ENCODE results near the gene DIS3L2.
"Not testable (repeated sequence)": the region's sequence is repeated elsewhere in the genome, so short reads cannot be mapped to it uniquely, and the experiment has no call there.

DIS3L2 gene

GRCh38 chr2:232009639-232010274, 48.2 kb downstream of the DIS3L2 start:
- no peak for DNase-seq (ENCODE audit: low spot score)

- DNase-seq (ENCODE audit: low spot score), result no peak
These were observed 52.3 kb downstream of the DIS3L2 start for GRCh38 chr2:232013701-232014353.

DNA sequence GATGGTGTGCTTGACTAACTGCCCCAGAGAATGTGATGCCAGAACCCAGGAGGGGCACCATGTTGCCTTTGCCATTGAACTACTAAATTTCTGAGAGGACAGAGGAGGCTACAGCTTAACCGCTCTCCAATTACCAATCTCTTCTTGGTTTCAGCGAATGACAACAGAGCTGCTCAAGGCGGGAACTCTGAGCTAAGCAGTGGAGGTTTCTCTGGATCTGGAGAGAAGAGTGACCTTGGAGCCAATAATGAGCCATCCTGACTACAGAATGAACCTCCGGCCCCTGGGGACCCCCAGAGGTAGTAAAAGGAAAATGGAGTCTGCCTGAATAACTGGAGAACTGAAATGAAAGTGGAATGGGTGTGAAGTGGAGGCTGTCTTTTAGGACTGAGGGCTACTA, 53.2 kb downstream of the DIS3L2 start:
- DNase-seq (ENCODE audit: low spot score), result no peak

- no peak for DNase-seq (ENCODE audit: low spot score)
These were observed 56.7 kb downstream of the DIS3L2 start for GRCh38 chr2:232018181-232018580.

DNA sequence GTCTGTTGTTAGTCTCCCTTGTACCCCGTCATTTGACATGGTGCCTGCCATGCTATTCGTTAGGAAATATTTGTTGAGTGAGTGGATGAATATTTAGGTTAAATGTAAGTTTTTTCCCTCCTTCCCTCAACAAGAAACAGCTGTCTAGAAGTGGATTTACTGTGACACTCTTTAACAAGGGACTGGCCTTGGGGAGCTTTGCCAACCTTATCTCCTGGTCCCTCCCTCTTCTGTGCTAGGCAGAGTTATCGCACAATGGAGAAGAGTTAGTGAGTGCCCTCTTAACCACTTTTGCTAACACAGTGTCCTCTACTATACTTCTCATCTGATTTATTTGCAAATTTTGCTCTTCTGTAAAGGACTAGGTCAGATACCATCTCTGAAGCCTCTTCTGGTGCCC, 61.2 kb downstream of the DIS3L2 start:
- DNase-seq (ENCODE audit: low spot score), result no peak

DNA sequence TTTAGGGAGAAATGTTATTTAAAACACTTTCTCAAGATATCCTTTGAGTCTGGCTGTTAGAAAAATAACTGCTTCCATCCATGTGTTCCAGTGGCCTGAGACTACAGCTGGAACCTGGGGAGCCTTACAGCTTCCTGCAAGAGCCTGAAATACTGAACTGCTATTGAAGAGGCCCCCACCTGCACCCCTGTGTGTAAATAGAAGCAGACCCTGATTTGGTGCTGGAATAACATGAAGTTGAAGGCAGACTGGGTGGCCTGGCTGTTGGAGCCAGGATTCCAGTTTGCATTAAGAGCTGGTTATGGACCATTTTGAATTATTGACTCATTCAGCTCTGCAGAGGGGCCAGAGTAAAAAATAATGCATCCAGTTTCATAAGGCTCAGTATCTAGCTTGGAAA, 61.9 kb downstream of the DIS3L2 start:
- no peak for DNase-seq (ENCODE audit: low spot score)

GRCh38 chr2:232024457-232024856, 62.9 kb downstream of the DIS3L2 start:
- DNase-seq (ENCODE audit: low spot score), result no peak

GRCh38 chr2:232026910-232027309, 65.4 kb downstream of the DIS3L2 start:
- no peak for DNase-seq (ENCODE audit: low spot score)

DNA sequence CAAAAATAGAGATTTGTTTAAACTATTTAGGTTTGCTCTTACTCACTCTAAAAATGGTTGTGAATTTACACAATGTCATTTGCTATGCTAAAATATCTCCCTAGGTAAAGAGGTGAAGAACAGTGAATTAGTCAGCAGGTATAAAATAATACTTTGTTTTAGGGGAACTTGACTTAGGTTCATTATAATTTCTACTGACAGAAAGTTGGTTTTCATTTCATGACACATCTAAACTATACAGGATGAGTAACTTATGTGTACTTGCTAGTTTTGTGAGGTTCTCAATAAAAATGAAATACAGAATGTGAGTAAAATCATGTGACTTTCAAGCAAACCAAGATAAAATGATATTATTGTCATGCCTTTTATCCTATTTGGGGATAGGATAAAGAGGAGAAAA, 66.0 kb downstream of the DIS3L2 start:
- no peak for DNase-seq (ENCODE audit: low spot score)

- DNase-seq (ENCODE audit: low spot score), result no peak
These were observed 66.6 kb downstream of the DIS3L2 start for GRCh38 chr2:232028071-232028470.

DNA sequence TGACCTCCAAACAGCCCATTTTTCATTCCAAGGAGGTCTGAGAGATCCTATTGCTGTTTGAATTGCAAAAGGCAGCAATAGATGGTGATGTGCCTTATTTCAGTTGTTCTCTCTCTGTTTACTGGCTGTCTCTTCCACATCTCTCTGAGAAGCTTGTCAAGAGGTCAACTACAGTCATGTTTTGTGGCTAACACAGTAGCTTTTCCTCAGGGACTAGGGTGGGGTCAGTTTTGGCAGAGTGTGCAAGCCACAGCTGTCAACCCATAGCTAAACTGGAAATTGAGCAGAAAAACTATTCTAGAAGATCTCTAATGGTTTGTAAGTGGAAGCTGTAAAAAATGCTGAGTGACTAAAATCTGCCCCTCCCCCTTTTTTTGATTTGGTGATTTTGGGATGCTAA, 67.1 kb downstream of the DIS3L2 start:
- DNase-seq (ENCODE audit: low spot score), result no peak

DNA sequence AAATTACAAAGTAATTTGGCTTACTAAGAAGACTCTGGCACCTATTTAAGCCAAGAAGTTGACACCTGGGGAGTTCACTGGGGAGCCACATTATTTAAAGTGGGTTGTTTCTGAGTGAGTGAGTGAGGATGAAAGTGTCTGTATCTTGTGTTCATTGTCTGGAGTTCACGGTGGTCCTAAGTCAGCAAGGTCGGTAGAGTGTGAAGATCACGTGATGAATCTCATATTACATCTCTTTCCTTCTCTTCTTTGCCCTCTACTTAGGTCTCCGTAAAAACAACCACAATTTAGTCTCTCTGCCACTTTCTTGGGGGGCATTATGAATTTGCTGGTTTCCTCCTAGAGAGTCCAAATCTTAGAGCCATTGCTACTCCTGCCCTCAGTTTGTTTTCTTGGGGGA, 67.8 kb downstream of the DIS3L2 start:
- no peak for DNase-seq (ENCODE audit: low spot score)

DNA sequence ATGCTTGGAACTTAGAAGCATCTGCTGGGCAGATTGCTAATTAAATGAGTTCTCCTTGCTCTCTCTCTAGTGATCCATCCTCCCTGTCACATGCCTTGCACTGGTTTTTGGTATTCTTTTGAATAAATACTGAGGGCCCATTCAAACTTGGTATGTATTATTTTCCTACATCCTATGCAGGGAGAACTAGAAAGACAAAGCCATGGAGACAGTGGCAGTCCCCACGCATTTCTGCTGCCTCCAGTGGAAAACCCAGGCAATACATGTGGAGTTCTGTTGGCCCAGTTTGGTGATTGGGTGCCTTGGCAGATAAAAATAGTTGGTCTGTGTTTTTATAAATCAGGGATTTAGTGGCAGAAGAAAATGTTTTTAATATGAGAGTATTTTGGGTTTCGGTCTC, 68.7 kb downstream of the DIS3L2 start:
- no peak for DNase-seq (ENCODE audit: low spot score)

GRCh38 chr2:232035292-232035691, 73.8 kb downstream of the DIS3L2 start:
- DNase-seq (ENCODE audit: low spot score), result not testable (repeated sequence)

DNA sequence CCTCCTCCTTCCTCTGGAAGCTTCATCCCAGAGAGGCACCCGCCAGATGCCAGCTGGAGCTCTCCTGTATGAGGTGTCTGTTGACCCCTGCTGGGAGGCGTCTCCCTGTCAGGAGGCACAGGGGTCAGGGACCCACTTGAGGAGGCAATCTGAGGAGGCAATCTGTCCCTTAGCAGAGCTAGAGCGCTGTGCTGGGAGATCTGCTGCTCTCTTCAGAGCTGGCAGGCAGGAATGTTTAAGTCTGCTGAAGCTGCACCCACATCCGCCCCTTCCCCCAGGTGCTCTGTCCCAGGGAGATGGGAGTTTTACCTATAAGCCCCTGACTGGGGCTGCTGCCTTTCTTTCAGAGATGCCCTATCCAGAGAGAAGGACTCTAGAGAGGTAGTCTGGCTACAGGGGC, 75.4 kb downstream of the DIS3L2 start:
- not testable (repeated sequence) for DNase-seq (ENCODE audit: low spot score)

GRCh38 chr2:232038251-232038880, 76.9 kb downstream of the DIS3L2 start:
- DNase-seq (ENCODE audit: low spot score), result no peak

DNA sequence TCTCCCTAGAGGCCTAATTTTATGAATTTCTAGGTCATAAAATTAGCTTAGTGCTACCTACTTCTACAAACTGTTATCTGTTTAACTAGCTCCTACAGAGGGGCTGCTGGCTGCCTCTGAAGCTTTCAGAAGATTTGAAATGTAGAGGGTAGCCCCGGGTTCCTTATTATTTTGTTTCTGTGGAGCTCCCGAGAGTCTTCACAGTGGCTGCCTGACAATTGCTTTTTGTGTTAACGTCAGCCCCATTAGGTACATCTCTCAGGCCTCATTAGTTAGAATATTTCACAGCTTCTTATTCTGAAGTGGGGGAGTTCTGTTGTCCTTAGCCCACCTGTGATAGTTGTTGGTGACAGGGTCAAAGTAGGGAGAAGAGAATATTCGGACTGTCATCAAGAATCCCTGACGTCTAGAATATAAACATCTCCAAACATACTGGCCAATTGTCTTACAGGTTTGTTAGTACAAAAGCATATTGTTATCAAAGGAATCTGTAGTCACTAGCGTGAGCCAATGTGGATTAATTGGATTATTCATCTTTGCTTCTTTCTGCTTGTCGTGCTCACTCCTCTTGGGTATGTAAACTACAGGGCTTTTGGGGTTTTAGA, 77.5 kb downstream of the DIS3L2 start:
- DNase-seq (ENCODE audit: low spot score), result no peak

GRCh38 chr2:232042911-232043574, 81.5 kb downstream of the DIS3L2 start:
- DNase-seq (ENCODE audit: low spot score), result no peak

- DNase-seq (ENCODE audit: low spot score), result no peak
These were observed 82.5 kb downstream of the DIS3L2 start for GRCh38 chr2:232043966-232044365.

- DNase-seq (ENCODE audit: low spot score), result no peak
These were observed 87.8 kb downstream of the DIS3L2 start for GRCh38 chr2:232049350-232049749.

DNA sequence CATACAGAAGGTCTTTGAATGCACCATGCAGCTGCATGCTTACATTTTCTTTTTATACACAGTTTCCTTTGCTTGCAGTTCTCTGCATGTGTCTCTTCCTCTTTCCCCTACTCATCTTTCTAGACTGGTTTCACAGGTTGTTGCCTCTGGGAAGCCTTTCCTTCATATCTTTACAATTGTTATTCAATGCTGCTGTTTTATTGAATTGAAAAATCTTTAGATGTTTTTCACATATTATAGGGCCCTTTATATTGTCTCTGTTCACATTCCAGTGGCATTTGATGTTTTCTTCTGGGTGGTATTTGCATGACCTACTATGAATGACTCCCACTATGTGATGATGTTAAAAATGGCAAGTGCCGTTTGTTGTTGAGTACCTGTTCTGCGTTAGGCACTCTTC, 91.1 kb downstream of the DIS3L2 start:
- no peak for DNase-seq (ENCODE audit: low spot score)

DNA sequence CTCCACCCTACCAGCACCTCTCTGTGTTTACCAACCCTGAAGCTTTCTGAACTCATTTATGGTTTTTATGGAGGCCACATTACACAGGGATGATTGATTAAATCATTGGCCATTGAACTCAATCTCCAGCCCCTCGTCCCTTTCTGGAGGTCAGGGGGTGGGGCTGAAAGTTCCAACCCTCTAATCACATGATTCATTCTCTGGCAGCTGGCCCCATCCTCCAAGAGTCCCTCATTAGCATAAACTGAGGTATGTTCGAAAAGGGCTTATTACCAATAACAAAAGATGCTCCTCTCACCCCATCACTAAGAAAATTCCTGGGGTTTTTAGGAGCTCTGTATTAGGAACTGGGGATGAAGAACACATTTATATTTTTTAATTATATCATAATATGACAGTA, 92.3 kb downstream of the DIS3L2 start:
- no peak for DNase-seq (ENCODE audit: low spot score)

Measured in hematopoietic multipotent progenitor cell treated with erythropoietin and hydrocortisone succinate and interleukin-3 and kit ligand, for 15 days (in vitro differentiated cells).